Measurements from ENCODE around the gene COL6A3. TPM values are rescaled to one million over a fixed set of nuclear protein-coding genes. Genes with fewer than 3 reads are reported as not detected.

The COL6A3 gene
- total RNA-seq, 1 experiment from 2014 or later: 0.07 TPM

GRCh38 chr2:237315170-237315828 lies 98.7 kb downstream of the COL6A3 start:
- no peak overlapping the region for H2AFZ ChIP-seq (ENCODE audit: low read length)
- H3K27me3 ChIP-seq (ENCODE audit: low read length): no peaks in the 10 kb centered on the region
- H3K4me3 ChIP-seq (ENCODE audit: low read length): no peak overlapping the region
- no peaks in the 10 kb centered on the region for H3K9me3 ChIP-seq (ENCODE audit: low read length)
- H3K79me2 ChIP-seq (ENCODE audit: low read length): no peaks in the 10 kb centered on the region
- no peaks in the 10 kb centered on the region for H3K9me2 ChIP-seq (replicated peaks; ENCODE audit: insufficient read depth, low read length)
- H4K20me1 ChIP-seq (ENCODE audit: insufficient read depth, low read depth, low read length): no peaks in the 10 kb centered on the region
- H3K4me1 ChIP-seq (ENCODE audit: low read length): no peaks in the 10 kb centered on the region
- H3K36me3 ChIP-seq (ENCODE audit: insufficient read depth, low read length): no peaks in the 10 kb centered on the region
- no peak for DNase-seq
- no peak overlapping the region for H3K27ac ChIP-seq (ENCODE audit: low read length)
- no peak overlapping the region for H3K4me2 ChIP-seq (ENCODE audit: low read depth, low read length, poor library complexity, severe bottlenecking)
- no peak overlapping the region for H3K9ac ChIP-seq (ENCODE audit: low read length)

DNA sequence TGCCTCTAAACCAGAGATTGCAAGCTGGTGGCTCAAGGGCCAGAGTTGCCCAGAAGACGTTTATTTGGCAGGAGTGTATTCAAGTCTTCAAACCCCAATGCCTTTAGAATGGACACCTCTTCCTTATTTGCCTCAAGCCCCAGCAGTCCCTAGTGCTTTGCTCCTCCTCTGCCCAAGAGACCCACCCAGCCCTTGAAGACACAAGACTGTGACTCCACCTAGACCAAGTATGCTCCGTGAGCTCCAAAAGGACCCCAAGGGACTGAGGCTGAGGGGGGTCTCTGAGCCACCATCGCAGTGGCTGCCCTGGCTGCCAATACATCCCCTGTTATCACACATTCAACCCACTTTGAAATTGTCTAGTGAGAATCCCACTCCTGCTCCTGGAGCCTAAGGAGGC lies 99.3 kb downstream of the COL6A3 start:
- H4K20me1 ChIP-seq (ENCODE audit: insufficient read depth, low read depth, low read length): no peaks in the 10 kb centered on the region
- no peaks in the 10 kb centered on the region for H3K36me3 ChIP-seq (ENCODE audit: insufficient read depth, low read length)
- H3K4me2 ChIP-seq (ENCODE audit: low read depth, low read length, poor library complexity, severe bottlenecking): no peak overlapping the region
- no peak overlapping the region for H3K9ac ChIP-seq (ENCODE audit: low read length)
- H3K9me2 ChIP-seq (replicated peaks; ENCODE audit: insufficient read depth, low read length): no peaks in the 10 kb centered on the region
- no peak overlapping the region for H3K4me3 ChIP-seq (ENCODE audit: low read length)
- no peak overlapping the region for H3K27ac ChIP-seq (ENCODE audit: low read length)
- no peak for DNase-seq
- no peak overlapping the region for H2AFZ ChIP-seq (ENCODE audit: low read length)
- H3K4me1 ChIP-seq (ENCODE audit: low read length): no peaks in the 10 kb centered on the region
- H3K27me3 ChIP-seq (ENCODE audit: low read length): no peaks in the 10 kb centered on the region
- no peaks in the 10 kb centered on the region for H3K9me3 ChIP-seq (ENCODE audit: low read length)
- H3K79me2 ChIP-seq (ENCODE audit: low read length): no peaks in the 10 kb centered on the region

DNA sequence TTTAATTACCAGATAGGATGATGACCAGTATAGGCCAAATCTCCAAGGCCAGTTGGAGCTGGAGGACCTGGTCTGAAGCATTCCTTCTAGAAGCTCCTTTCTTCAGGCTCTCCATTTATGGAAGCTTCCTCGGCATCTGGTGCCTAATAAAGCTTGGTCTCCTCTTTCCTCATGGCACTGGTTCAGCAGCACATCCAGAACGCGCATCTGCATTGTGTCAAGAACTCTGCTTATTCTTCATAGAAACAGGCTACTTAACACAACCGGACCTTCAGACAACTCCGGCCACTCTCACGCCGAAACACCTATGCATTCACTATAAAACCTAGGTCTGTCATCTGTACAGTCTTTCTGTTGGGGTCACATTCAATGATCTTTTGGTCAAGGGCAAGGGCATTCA lies 99.8 kb downstream of the COL6A3 start:
- H3K79me2 ChIP-seq (ENCODE audit: low read length): no peaks in the 10 kb centered on the region
- H4K20me1 ChIP-seq (ENCODE audit: insufficient read depth, low read depth, low read length): no peaks in the 10 kb centered on the region
- H3K27ac ChIP-seq (ENCODE audit: low read length): no peak overlapping the region
- H3K9ac ChIP-seq (ENCODE audit: low read length): no peak overlapping the region
- H3K27me3 ChIP-seq (ENCODE audit: low read length): no peaks in the 10 kb centered on the region
- no peaks in the 10 kb centered on the region for H3K9me2 ChIP-seq (replicated peaks; ENCODE audit: insufficient read depth, low read length)
- no peaks in the 10 kb centered on the region for H3K36me3 ChIP-seq (ENCODE audit: insufficient read depth, low read length)
- no peak overlapping the region for H3K4me2 ChIP-seq (ENCODE audit: low read depth, low read length, poor library complexity, severe bottlenecking)
- no peak overlapping the region for H3K4me3 ChIP-seq (ENCODE audit: low read length)
- DNase-seq: no peak
- H3K9me3 ChIP-seq (ENCODE audit: low read length): no peaks in the 10 kb centered on the region
- no peak overlapping the region for H2AFZ ChIP-seq (ENCODE audit: low read length)
- H3K4me1 ChIP-seq (ENCODE audit: low read length): no peaks in the 10 kb centered on the region

- H3K9ac ChIP-seq (ENCODE audit: low read length): no peak overlapping the region
- no peak overlapping the region for H3K27ac ChIP-seq (ENCODE audit: low read length)
- H3K4me3 ChIP-seq (ENCODE audit: low read length): no peak overlapping the region
- H3K36me3 ChIP-seq (ENCODE audit: insufficient read depth, low read length): no peaks in the 10 kb centered on the region
- DNase-seq: no peak
- H3K27me3 ChIP-seq (ENCODE audit: low read length): no peaks in the 10 kb centered on the region
- H3K4me2 ChIP-seq (ENCODE audit: low read depth, low read length, poor library complexity, severe bottlenecking): no peak overlapping the region
- H4K20me1 ChIP-seq (ENCODE audit: insufficient read depth, low read depth, low read length): no peaks in the 10 kb centered on the region
- H3K9me3 ChIP-seq (ENCODE audit: low read length): no peaks in the 10 kb centered on the region
- no peaks in the 10 kb centered on the region for H3K79me2 ChIP-seq (ENCODE audit: low read length)
- no peaks in the 10 kb centered on the region for H3K9me2 ChIP-seq (replicated peaks; ENCODE audit: insufficient read depth, low read length)
- no peaks in the 10 kb centered on the region for H3K4me1 ChIP-seq (ENCODE audit: low read length)
- H2AFZ ChIP-seq (ENCODE audit: low read length): no peak overlapping the region
Observed at GRCh38 chr2:237312021-237312755, 101.8 kb downstream of the COL6A3 start.

GRCh38 chr2:237310515-237311114 lies 103.3 kb downstream of the COL6A3 start:
- H3K9me2 ChIP-seq (replicated peaks; ENCODE audit: insufficient read depth, low read length): no peaks in the 10 kb centered on the region
- no peak overlapping the region for H3K27ac ChIP-seq (ENCODE audit: low read length)
- H3K9me3 ChIP-seq (ENCODE audit: low read length): no peaks in the 10 kb centered on the region
- H3K4me2 ChIP-seq (ENCODE audit: low read depth, low read length, poor library complexity, severe bottlenecking): no peak overlapping the region
- DNase-seq: no peak
- no peaks in the 10 kb centered on the region for H3K4me1 ChIP-seq (ENCODE audit: low read length)
- H3K79me2 ChIP-seq (ENCODE audit: low read length): no peaks in the 10 kb centered on the region
- H3K27me3 ChIP-seq (ENCODE audit: low read length): no peaks in the 10 kb centered on the region
- no peak overlapping the region for H3K4me3 ChIP-seq (ENCODE audit: low read length)
- no peak overlapping the region for H2AFZ ChIP-seq (ENCODE audit: low read length)
- H3K36me3 ChIP-seq (ENCODE audit: insufficient read depth, low read length): no peaks in the 10 kb centered on the region
- H4K20me1 ChIP-seq (ENCODE audit: insufficient read depth, low read depth, low read length): no peaks in the 10 kb centered on the region
- no peak overlapping the region for H3K9ac ChIP-seq (ENCODE audit: low read length)

- Histone ChIP-seq H3K4me2 (ENCODE audit: low read depth, low read length, poor library complexity, severe bottlenecking) (no peak overlapping the region), H3K36me3 (ENCODE audit: insufficient read depth, low read length) (no peaks in the 10 kb centered on the region), H3K4me1 (ENCODE audit: low read length) (no peaks in the 10 kb centered on the region), H3K9me3 (ENCODE audit: low read length) (no peaks in the 10 kb centered on the region), H2AFZ (ENCODE audit: low read length) (no peak overlapping the region), H3K9ac (ENCODE audit: low read length) (no peak overlapping the region), H3K9me2 (replicated peaks; ENCODE audit: insufficient read depth, low read length) (no peaks in the 10 kb centered on the region), H4K20me1 (ENCODE audit: insufficient read depth, low read depth, low read length) (no peaks in the 10 kb centered on the region), H3K4me3 (ENCODE audit: low read length) (no peak overlapping the region), H3K79me2 (ENCODE audit: low read length) (no peaks in the 10 kb centered on the region), H3K27ac (ENCODE audit: low read length) (no peak overlapping the region), H3K27me3 (ENCODE audit: low read length) (no peaks in the 10 kb centered on the region)
- no peak for DNase-seq
Observed at GRCh38 chr2:237309416-237309815, 104.5 kb downstream of the COL6A3 start.

DNA sequence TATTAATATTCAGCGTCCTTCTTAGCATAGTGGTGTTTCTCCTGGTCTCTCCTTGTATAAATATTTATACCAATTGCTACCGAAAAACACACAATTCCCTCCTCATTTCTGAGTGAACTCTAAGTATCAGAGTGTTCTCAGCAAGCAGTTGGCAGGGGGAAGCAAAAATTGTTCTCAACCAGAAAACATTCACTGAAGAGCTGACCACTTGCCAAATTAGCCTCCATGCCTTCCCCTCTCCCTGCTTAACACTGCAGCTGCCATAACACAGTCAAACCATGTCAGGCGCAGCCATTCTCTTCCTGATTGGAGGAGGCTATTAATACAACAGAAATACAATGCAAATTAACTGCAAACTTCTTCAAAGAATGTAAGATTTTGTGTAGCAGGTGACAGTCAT lies 105.0 kb downstream of the COL6A3 start:
- Histone ChIP-seq H3K27ac (ENCODE audit: low read length) (no peak overlapping the region), H3K4me1 (ENCODE audit: low read length) (no peaks in the 10 kb centered on the region), H3K4me3 (ENCODE audit: low read length) (no peak overlapping the region), H2AFZ (ENCODE audit: low read length) (no peak overlapping the region), H4K20me1 (ENCODE audit: insufficient read depth, low read depth, low read length) (no peaks in the 10 kb centered on the region), H3K79me2 (ENCODE audit: low read length) (no peaks in the 10 kb centered on the region), H3K9ac (ENCODE audit: low read length) (no peak overlapping the region), H3K27me3 (ENCODE audit: low read length) (no peaks in the 10 kb centered on the region), H3K9me3 (ENCODE audit: low read length) (no peaks in the 10 kb centered on the region), H3K4me2 (ENCODE audit: low read depth, low read length, poor library complexity, severe bottlenecking) (no peak overlapping the region), H3K9me2 (replicated peaks; ENCODE audit: insufficient read depth, low read length) (no peaks in the 10 kb centered on the region), H3K36me3 (ENCODE audit: insufficient read depth, low read length) (no peaks in the 10 kb centered on the region)
- DNase-seq: no peak

DNA sequence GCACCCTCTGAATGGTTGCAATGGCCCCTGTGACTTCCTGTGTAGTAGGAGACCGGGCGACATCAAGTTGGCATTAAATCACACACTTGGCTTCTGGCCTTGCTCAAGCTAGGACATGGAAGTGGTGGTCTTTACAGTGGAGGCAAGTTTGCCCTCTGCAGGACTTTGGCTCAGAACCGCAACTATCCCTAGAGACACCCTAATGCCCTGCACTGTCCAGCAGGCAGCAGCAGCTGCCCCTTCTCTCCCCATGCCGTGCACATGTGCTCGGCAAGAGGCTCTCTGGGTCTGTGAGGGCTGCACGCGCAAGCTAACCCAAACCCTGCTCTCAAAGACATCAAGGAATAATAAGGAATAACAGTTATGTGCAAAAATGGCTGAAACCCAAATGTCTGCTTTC lies 106.5 kb downstream of the COL6A3 start:
- no peaks in the 10 kb centered on the region for H4K20me1 ChIP-seq (ENCODE audit: insufficient read depth, low read depth, low read length)
- H3K4me1 ChIP-seq (ENCODE audit: low read length): no peaks in the 10 kb centered on the region
- H2AFZ ChIP-seq (ENCODE audit: low read length): no peak overlapping the region
- no peaks in the 10 kb centered on the region for H3K36me3 ChIP-seq (ENCODE audit: insufficient read depth, low read length)
- no peaks in the 10 kb centered on the region for H3K9me2 ChIP-seq (replicated peaks; ENCODE audit: insufficient read depth, low read length)
- no peaks in the 10 kb centered on the region for H3K9me3 ChIP-seq (ENCODE audit: low read length)
- H3K4me3 ChIP-seq (ENCODE audit: low read length): no peak overlapping the region
- H3K27ac ChIP-seq (ENCODE audit: low read length): no peak overlapping the region
- no peaks in the 10 kb centered on the region for H3K27me3 ChIP-seq (ENCODE audit: low read length)
- no peaks in the 10 kb centered on the region for H3K79me2 ChIP-seq (ENCODE audit: low read length)
- H3K4me2 ChIP-seq (ENCODE audit: low read depth, low read length, poor library complexity, severe bottlenecking): no peak overlapping the region
- H3K9ac ChIP-seq (ENCODE audit: low read length): no peak overlapping the region
- DNase-seq: no peak

Data from Karpas-422 (cell line).